Smooth muscle cell of the coronary artery (primary cell): ENCODE results near the gene LARP1. TPM values are rescaled to one million over a fixed set of nuclear protein-coding genes. Genes with fewer than 3 reads are reported as not detected.

Experiments
- total RNA-seq: library from RNA; depleted of rRNA; stranded (reverse); fragments of >200 nt; gene quantifications from 2 replicates; pipeline ENCODE4 v1.2.3, GENCODE V29; 2014; ENCODE audit warnings: low replicate concordance

LARP1 gene
- total RNA-seq, result 22.1 and 32.8 TPM in 2 replicates

GRCh38 chr5:154755361-154756008 is at the start of gene LARP1:
TSS of gene LARP1 (plus strand) at chr5:154755377. CDS start at chr5:154755758, 381 bp downstream.

GRCh38 chr5:154850255-154851062 is 95.3 kb downstream of the LARP1 start, which contains the start of gene FAXDC2:
TSS of gene FAXDC2 (minus strand) at chr5:154850603. CDS start at chr5:154838178, 12,425 bp downstream.

GRCh38 chr5:154858297-154858971 is 103.3 kb downstream of the LARP1 start, which contains the start of gene CNOT8:
TSS of gene CNOT8 (plus strand) at chr5:154858627. CDS start at chr5:154863279, 4,652 bp downstream.

Other genes with a start within 250 kb of the LARP1 start
- gene FAXDC2, start 95.2 kb downstream of the LARP1 start, total RNA-seq, result 2.0 and 12.3 TPM in 2 replicates
- 30.7 and 41.1 TPM in 2 replicates for gene CNOT8, start 103.2 kb downstream of the LARP1 start, total RNA-seq
- 8.1 and 11.2 TPM in 2 replicates for gene GEMIN5, start 182.8 kb downstream of the LARP1 start, total RNA-seq
- 17.0 and 21.8 TPM in 2 replicates for gene MRPL22, start 185.7 kb downstream of the LARP1 start, total RNA-seq